SK-N-SH (cell line): ENCODE results near the gene HP. TPM values are rescaled to one million over a fixed set of nuclear protein-coding genes. Genes with fewer than 3 reads are reported as not detected.

ENCODE experiments used
- CTCF ChIA-PET: fragments of 300-600, 350-600 bp; formaldehyde crosslinking; extraction: SDS; loops from one replicate; lab custom pipeline; 2021; lab: Yijun Ruan, JAX
- POLR2A ChIA-PET: fragments of 350-600 bp; sonication (Branson Sonifier 250); formaldehyde crosslinking; extraction: SDS; loops from one replicate; lab custom pipeline; 2020; ENCODE audit warnings: antibody characterized with exemption, inconsistent platforms; lab: Yijun Ruan, JAX
- DNase-seq: peaks from one replicate; pipeline ENCODE4 v3.0.0; 2012
- H2AFZ ChIP-seq: fragments of 200-600 bp; sonication (generic); 2 replicates; pipeline ENCODE4 v1.8.1; 2016; ENCODE audit warnings: antibody characterized with exemption, mild to moderate bottlenecking, low read depth
- H3F3A ChIP-seq: fragments of 200-600 bp; sonication (generic); replicated peaks from 2 replicates; pipeline ENCODE3; 2016; ENCODE audit warnings: antibody characterized with exemption, mild to moderate bottlenecking; ENCODE audit not compliant: insufficient read depth
- H3K27ac ChIP-seq, 2 experiments: fragments of 200-500 bp in 1 of 2; fragments of 200-600 bp in 1 of 2; sonication (Bioruptor generic) in 1 of 2; sonication (generic), shearing (Covaris generic) in 1 of 2; 2 replicates each; pipeline versions ENCODE4 v1.5.1 to v1.6.1; 2014 to 2016; ENCODE audit warnings: low read depth in 2 of 2, inconsistent platforms in 1 of 2, low read length in 1 of 2, mild to moderate bottlenecking in 1 of 2, mixed read lengths in 1 of 2
- H3K27me3 ChIP-seq: fragments of 200-600 bp; sonication (generic), shearing (Covaris generic); 2 replicates; pipeline ENCODE4 v1.6.1; 2016; ENCODE audit warnings: mixed run types; ENCODE audit not compliant: insufficient read depth
- H3K36me3 ChIP-seq, 2 experiments: fragments of 200-500 bp in 1 of 2; fragments of 200-600 bp in 1 of 2; sonication (Bioruptor generic) in 1 of 2; sonication (generic) in 1 of 2; replicated peaks in 1 of 2; 2 replicates each; pipeline versions ENCODE3 to v1.5.1; 2014 to 2016; ENCODE audit warnings: low read length in 1 of 2, mild to moderate bottlenecking in 1 of 2; ENCODE audit not compliant: insufficient read depth in 2 of 2, control insufficient read depth in 1 of 2
- H3K4me1 ChIP-seq, 2 experiments: fragments of 200-500 bp in 1 of 2; fragments of 200-600 bp in 1 of 2; sonication (Bioruptor generic) in 1 of 2; sonication (generic), shearing (Covaris generic) in 1 of 2; 2 replicates each; pipeline versions ENCODE4 v1.5.1 to v1.6.1; 2014 to 2016; ENCODE audit warnings: low read depth in 1 of 2, low read length in 1 of 2, mixed run types in 1 of 2; ENCODE audit not compliant: insufficient read depth in 2 of 2, control insufficient read depth in 1 of 2
- H3K4me2 ChIP-seq: fragments of 200-600 bp; sonication (generic), shearing (Covaris generic); 2 replicates; pipeline ENCODE4 v1.6.1; 2017; ENCODE audit warnings: mixed run types
- H3K4me3 ChIP-seq, 2 experiments: fragments of 200-500 bp in 1 of 2; fragments of 200-600 bp in 1 of 2; sonication (Bioruptor generic) in 1 of 2; sonication (generic), shearing (Covaris generic) in 1 of 2; 2 replicates each; pipeline versions ENCODE4 v1.5.1 to v1.8.1; 2014 to 2016; ENCODE audit warnings: low read depth in 2 of 2, inconsistent platforms in 1 of 2, low read length in 1 of 2, mild to moderate bottlenecking in 1 of 2, mixed read lengths in 1 of 2, moderate library complexity in 1 of 2
- H3K79me2 ChIP-seq: fragments of 200-600 bp; sonication (generic); 2 replicates; pipeline ENCODE4 v1.8.1; 2017; ENCODE audit warnings: mild to moderate bottlenecking; ENCODE audit not compliant: insufficient read depth
- H3K9ac ChIP-seq: fragments of 200-600 bp; sonication (generic); 2 replicates; pipeline ENCODE4 v1.6.1; 2017; ENCODE audit warnings: mixed run types
- H3K9me2 ChIP-seq: fragments of 200-600 bp; sonication (generic); 2 replicates; pipeline ENCODE4 v1.6.1; 2017; ENCODE audit warnings: mixed run types
- H3K9me3 ChIP-seq: fragments of 200-600 bp; sonication (generic); 2 replicates; pipeline ENCODE4 v1.6.1; 2017; ENCODE audit warnings: mixed run types, mild to moderate bottlenecking, moderate library complexity
- H4K20me1 ChIP-seq: fragments of 200-600 bp; sonication (generic); 2 replicates; pipeline ENCODE4 v1.6.1; 2017; ENCODE audit warnings: mild to moderate bottlenecking, mixed run types; ENCODE audit not compliant: insufficient read depth
- CHD2 ChIP-seq: fragments of 150-350 bp; IDR thresholded peaks from 2 replicates; pipeline ENCODE4 v1.6.1; 2018; ENCODE audit warnings: low read length; ENCODE audit not compliant: partially characterized antibody
- EZH2phosphoT487 ChIP-seq: fragments of 200-600 bp; sonication (generic); IDR thresholded peaks from 2 replicates; pipeline ENCODE4 v1.6.1; 2017; ENCODE audit warnings: low read depth, mixed run types, mild to moderate bottlenecking, antibody characterized with exemption, moderate library complexity, borderline replicate concordance
- GATA2 ChIP-seq: sonication (generic); formaldehyde crosslinking; IDR thresholded peaks from 2 replicates; pipeline ENCODE4 v1.5.0; 2020; ENCODE audit warnings: mild to moderate bottlenecking, missing genetic modification reagents
- RCOR1 ChIP-seq: fragments of 150-350 bp; IDR thresholded peaks from 2 replicates; pipeline ENCODE4 v1.6.1; 2017; ENCODE audit warnings: antibody characterized with exemption, low read length
- TAF1 ChIP-seq: IDR thresholded peaks from 2 replicates; pipeline ENCODE4 v1.6.1; 2012; ENCODE audit warnings: low read depth, mild to moderate bottlenecking, low read length, moderate library complexity, borderline replicate concordance
- WGBS: methylation state at CpG from one replicate; pipeline ENCODE4 v1.1.6; 2017; ENCODE audit warnings: low lambda C conversion rate; 5-methylcytosine and 5-hydroxymethylcytosine counted together
- polyA plus RNA-seq, 3 experiments: library from polyadenylated mRNA; depleted of rRNA; stranded (reverse); fragments of >200 nt; gene quantifications; 2 replicates each; pipeline ENCODE4 v1.2.3, GENCODE V29; 2012
- TF ChIP-seq, protein P1 (sequence below): IDR thresholded peaks from 2 replicates; pipeline ENCODE4 v1.6.1; 2012; ENCODE audit warnings: mild to moderate bottlenecking, low read depth, low read length, moderate library complexity
- TF ChIP-seq, protein P2 (sequence below): IDR thresholded peaks from 2 replicates; pipeline ENCODE4 v1.4.0; 2012; ENCODE audit warnings: low read depth, borderline replicate concordance
- TF ChIP-seq, protein P3 (sequence below): IDR thresholded peaks from 2 replicates; pipeline ENCODE4 v1.4.0; 2012; ENCODE audit warnings: low read depth, borderline replicate concordance

HP gene
- polyA plus RNA-seq, 1 of the 3 experiments (the other 2 are of a cell fraction): not detected

DNA sequence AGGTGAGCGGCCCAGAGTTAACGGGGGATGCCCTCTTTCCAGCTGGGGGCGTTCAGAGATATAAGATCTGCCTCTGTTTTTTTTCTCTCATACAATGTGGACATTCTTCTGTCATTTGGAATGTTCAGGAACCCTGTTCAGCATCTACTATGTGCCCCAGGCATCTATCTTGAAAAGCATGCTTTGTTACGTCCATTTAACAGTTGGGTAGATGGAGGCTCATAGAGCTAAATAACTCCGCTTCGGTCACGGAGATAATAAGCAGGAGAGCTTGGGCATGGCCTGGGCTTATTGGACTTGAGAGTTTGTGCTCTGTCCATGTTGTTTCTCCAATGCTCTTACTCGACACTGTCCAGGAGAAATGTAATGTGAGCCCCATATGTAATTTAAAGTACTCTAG, 39.6 kb upstream of the HP start:
- H3K79me2 ChIP-seq: peaks cover 4% of the 10 kb centered on the region; the same call in 1 of the 2 replicates
- ChIA-PET POLR2A (no interaction called here), CTCF (no interaction called here)
- DNase-seq: no peak
- no peaks in the 10 kb centered on the region for H3K9me2 ChIP-seq
- 90% methylated on average over 8 of the region's 8 CpGs for WGBS
- H3K27ac ChIP-seq: no peak overlapping the region
- H3F3A ChIP-seq: no peaks in the 10 kb centered on the region
- H2AFZ ChIP-seq: no peak overlapping the region
- H3K27me3 ChIP-seq: no peaks in the 10 kb centered on the region
- H3K36me3 ChIP-seq: peaks cover 3 to 36% of the 10 kb centered on the region in 2 experiments
- TF ChIP-seq, protein P1, sequence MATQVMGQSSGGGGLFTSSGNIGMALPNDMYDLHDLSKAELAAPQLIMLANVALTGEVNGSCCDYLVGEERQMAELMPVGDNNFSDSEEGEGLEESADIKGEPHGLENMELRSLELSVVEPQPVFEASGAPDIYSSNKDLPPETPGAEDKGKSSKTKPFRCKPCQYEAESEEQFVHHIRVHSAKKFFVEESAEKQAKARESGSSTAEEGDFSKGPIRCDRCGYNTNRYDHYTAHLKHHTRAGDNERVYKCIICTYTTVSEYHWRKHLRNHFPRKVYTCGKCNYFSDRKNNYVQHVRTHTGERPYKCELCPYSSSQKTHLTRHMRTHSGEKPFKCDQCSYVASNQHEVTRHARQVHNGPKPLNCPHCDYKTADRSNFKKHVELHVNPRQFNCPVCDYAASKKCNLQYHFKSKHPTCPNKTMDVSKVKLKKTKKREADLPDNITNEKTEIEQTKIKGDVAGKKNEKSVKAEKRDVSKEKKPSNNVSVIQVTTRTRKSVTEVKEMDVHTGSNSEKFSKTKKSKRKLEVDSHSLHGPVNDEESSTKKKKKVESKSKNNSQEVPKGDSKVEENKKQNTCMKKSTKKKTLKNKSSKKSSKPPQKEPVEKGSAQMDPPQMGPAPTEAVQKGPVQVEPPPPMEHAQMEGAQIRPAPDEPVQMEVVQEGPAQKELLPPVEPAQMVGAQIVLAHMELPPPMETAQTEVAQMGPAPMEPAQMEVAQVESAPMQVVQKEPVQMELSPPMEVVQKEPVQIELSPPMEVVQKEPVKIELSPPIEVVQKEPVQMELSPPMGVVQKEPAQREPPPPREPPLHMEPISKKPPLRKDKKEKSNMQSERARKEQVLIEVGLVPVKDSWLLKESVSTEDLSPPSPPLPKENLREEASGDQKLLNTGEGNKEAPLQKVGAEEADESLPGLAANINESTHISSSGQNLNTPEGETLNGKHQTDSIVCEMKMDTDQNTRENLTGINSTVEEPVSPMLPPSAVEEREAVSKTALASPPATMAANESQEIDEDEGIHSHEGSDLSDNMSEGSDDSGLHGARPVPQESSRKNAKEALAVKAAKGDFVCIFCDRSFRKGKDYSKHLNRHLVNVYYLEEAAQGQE: no peak
- no peak for TF ChIP-seq GATA2 (CRISPR knock-in tag)
- H4K20me1 ChIP-seq: no peaks in the 10 kb centered on the region
- no peak overlapping the region for H3K4me2 ChIP-seq
- H3K9me3 ChIP-seq: no peaks in the 10 kb centered on the region
- no peak overlapping the region for H3K9ac ChIP-seq
- H3K4me1 ChIP-seq: no peaks in the 10 kb centered on the region; a peak in 1 of 4 replicates
- no peak overlapping the region for H3K4me3 ChIP-seq

DNA sequence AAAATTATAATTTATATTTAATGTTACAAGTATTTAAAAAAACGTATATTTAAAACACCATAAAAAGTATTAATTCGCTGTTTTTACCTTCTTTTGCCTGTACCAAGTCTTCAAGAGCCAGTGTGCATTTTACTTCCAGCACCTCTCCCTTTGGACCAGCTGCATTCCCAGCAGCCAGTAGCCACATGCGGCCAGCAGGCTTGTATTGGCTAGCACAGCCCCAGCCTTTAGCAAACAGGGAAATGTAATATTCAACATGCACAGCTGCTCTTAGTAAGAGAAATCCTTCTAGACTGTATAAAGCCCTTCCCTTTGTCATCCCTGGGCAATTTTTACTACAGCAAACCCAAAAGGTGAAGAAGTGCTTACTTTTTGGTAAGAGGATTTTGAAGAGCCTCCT, 39.2 kb upstream of the HP start:
- Histone ChIP-seq H3K79me2 (peaks cover 3% of the 10 kb centered on the region; the same call in 1 of the 2 replicates), H3K27me3 (no peaks in the 10 kb centered on the region), H3K4me2 (no peak overlapping the region), H3K27ac (no peak overlapping the region), H3K4me1 (no peaks in the 10 kb centered on the region; a peak in 1 of 4 replicates), H3K9ac (no peak overlapping the region), H3K9me2 (no peaks in the 10 kb centered on the region), H2AFZ (no peak overlapping the region), H3K9me3 (no peaks in the 10 kb centered on the region), H3F3A (no peaks in the 10 kb centered on the region), H4K20me1 (no peaks in the 10 kb centered on the region), H3K36me3 (peaks cover 3 to 36% of the 10 kb centered on the region in 2 experiments)
- ChIA-PET POLR2A (no interaction called here), CTCF (no interaction called here)
- no peak for DNase-seq
- 81% methylated on average over 3 of the region's 3 CpGs for WGBS
- TF ChIP-seq EZH2phosphoT487 (no peak), RCOR1 (no peak), CHD2 (no peak), TAF1 (no peak)
- TF ChIP-seq, protein P2, sequence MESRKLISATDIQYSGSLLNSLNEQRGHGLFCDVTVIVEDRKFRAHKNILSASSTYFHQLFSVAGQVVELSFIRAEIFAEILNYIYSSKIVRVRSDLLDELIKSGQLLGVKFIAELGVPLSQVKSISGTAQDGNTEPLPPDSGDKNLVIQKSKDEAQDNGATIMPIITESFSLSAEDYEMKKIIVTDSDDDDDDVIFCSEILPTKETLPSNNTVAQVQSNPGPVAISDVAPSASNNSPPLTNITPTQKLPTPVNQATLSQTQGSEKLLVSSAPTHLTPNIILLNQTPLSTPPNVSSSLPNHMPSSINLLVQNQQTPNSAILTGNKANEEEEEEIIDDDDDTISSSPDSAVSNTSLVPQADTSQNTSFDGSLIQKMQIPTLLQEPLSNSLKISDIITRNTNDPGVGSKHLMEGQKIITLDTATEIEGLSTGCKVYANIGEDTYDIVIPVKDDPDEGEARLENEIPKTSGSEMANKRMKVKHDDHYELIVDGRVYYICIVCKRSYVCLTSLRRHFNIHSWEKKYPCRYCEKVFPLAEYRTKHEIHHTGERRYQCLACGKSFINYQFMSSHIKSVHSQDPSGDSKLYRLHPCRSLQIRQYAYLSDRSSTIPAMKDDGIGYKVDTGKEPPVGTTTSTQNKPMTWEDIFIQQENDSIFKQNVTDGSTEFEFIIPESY: no peak
- TF ChIP-seq, protein P3, sequence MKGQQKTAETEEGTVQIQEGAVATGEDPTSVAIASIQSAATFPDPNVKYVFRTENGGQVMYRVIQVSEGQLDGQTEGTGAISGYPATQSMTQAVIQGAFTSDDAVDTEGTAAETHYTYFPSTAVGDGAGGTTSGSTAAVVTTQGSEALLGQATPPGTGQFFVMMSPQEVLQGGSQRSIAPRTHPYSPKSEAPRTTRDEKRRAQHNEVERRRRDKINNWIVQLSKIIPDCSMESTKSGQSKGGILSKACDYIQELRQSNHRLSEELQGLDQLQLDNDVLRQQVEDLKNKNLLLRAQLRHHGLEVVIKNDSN: no peak
- TF ChIP-seq, all 33 proteins: peak for 0
- H3K4me3 ChIP-seq: no peak overlapping the region
